OCI-LY3 (cell line): Measurements from ENCODE around the gene JAZF1.

Experiments
- H2AFZ ChIP-seq: fragments of 200-600, 300-600 bp; shearing (Covaris generic); 2 replicates; pipeline ENCODE4 v1.6.0; 2014; ENCODE audit warnings: antibody characterized with exemption, low read depth, low read length
- H3K27ac ChIP-seq: fragments of 200-600, 300-600 bp; sonication (generic); 2 replicates; pipeline ENCODE4 v1.5.1; 2014; ENCODE audit warnings: mild to moderate bottlenecking, low read length, moderate library complexity, mixed read lengths
- H3K27me3 ChIP-seq: fragments of 200-600, 300-600 bp; sonication (generic); 2 replicates; pipeline ENCODE4 v1.6.1; 2014; ENCODE audit warnings: low read depth, low read length, mixed read lengths
- H3K36me3 ChIP-seq: fragments of 200-600, 300-600 bp; sonication (generic); replicated peaks from 2 replicates; pipeline ENCODE3; 2014; ENCODE audit warnings: low read depth, low read length, mixed read lengths
- H3K4me1 ChIP-seq: fragments of 300-600, 200-600 bp; sonication (generic); 2 replicates; pipeline ENCODE4 v1.6.1; 2014; ENCODE audit warnings: low read length, mixed read lengths
- H3K4me2 ChIP-seq: fragments of 200-600, 300-600 bp; sonication (generic); 2 replicates; pipeline ENCODE4 v1.6.1; 2014; ENCODE audit warnings: low read length, mixed read lengths
- H3K4me3 ChIP-seq: fragments of 300-600, 200-600 bp; sonication (generic); 2 replicates; pipeline ENCODE4 v1.5.1; 2014; ENCODE audit warnings: antibody characterized with exemption, mild to moderate bottlenecking, low read length, moderate library complexity
- H3K79me2 ChIP-seq: fragments of 300-600, 200-600 bp; shearing (Covaris generic); 2 replicates; pipeline ENCODE4 v1.6.1; 2014; ENCODE audit warnings: mild to moderate bottlenecking, low read length, mixed read lengths
- H3K9ac ChIP-seq: fragments of 300-600, 200-600 bp; shearing (Covaris generic); 2 replicates; pipeline ENCODE4 v1.6.0; 2014; ENCODE audit warnings: mild to moderate bottlenecking, low read length, moderate library complexity
- H3K9me3 ChIP-seq: fragments of 200-600, 300-600 bp; shearing (Covaris generic); 2 replicates; pipeline ENCODE4 v1.6.1; 2014; ENCODE audit warnings: low read length, mixed read lengths; ENCODE audit not compliant: insufficient read depth
- H4K20me1 ChIP-seq: fragments of 200-600, 300-600 bp; sonication (generic); 2 replicates; pipeline ENCODE4 v1.6.1; 2016; ENCODE audit warnings: low read length, mixed read lengths; ENCODE audit not compliant: insufficient read depth
- EZH2phosphoT487 ChIP-seq: fragments of 200-600 bp; shearing (Covaris generic); IDR thresholded peaks from 2 replicates; pipeline ENCODE4 v1.6.1; 2018; ENCODE audit warnings: antibody characterized with exemption, mixed run types, low read depth
- TF ChIP-seq, protein P1 (sequence below): fragments of 200-600, 300-600 bp; sonication (generic); IDR thresholded peaks from 2 replicates; pipeline ENCODE4 v1.5.1; 2014; ENCODE audit warnings: antibody characterized with exemption, low read length, low read depth

The JAZF1 gene

DNA sequence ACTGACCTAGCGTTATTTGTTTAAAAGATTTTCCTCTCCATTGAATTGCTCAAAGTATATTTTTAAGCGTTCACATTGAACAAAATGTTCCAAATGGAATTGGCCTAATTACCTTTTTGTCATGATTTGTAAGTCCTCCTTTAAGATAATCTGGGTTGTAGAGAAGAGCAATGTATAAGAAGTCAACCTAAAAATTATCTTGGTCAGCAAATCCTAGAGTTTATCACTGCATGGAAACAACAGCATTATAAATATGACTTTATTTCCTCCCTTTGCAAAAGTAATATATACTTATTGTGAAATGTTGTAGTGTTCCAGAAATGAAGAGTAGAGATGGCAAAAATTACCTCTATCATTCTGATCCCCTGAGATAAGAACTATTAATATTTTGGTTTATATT, 381.4 kb downstream of the JAZF1 start:
- Histone ChIP-seq H3K27ac (no peak overlapping the region), H3K4me1 (no peaks in the 10 kb centered on the region), H3K27me3 (no peaks in the 10 kb centered on the region), H4K20me1 (no peaks in the 10 kb centered on the region), H2AFZ (no peak overlapping the region), H3K9ac (no peak overlapping the region), H3K79me2 (no peaks in the 10 kb centered on the region), H3K4me3 (no peak overlapping the region), H3K4me2 (no peak overlapping the region), H3K9me3 (no peaks in the 10 kb centered on the region), H3K36me3 (no peaks in the 10 kb centered on the region)
- TF ChIP-seq, protein P1, sequence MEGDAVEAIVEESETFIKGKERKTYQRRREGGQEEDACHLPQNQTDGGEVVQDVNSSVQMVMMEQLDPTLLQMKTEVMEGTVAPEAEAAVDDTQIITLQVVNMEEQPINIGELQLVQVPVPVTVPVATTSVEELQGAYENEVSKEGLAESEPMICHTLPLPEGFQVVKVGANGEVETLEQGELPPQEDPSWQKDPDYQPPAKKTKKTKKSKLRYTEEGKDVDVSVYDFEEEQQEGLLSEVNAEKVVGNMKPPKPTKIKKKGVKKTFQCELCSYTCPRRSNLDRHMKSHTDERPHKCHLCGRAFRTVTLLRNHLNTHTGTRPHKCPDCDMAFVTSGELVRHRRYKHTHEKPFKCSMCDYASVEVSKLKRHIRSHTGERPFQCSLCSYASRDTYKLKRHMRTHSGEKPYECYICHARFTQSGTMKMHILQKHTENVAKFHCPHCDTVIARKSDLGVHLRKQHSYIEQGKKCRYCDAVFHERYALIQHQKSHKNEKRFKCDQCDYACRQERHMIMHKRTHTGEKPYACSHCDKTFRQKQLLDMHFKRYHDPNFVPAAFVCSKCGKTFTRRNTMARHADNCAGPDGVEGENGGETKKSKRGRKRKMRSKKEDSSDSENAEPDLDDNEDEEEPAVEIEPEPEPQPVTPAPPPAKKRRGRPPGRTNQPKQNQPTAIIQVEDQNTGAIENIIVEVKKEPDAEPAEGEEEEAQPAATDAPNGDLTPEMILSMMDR = no peak
- TF ChIP-seq EZH2phosphoT487 = no peak

DNA sequence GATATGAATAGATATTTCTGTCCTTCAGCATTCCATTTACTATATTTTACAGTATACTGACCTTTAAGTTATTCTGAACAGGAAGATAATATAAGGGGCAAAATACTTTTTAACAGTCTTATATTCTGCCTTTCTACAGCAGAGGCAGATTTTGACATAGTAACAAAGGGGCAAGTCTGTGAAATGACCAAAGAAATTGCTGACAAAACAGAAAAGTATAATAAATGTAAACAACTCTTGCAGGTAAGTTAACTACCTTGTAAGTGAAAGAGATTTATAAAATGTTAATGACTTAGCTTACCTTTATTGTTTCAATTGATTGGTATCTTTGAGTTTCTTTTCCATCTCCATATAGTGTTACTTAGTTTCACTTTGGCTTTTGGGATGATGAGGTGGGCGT, 384.6 kb downstream of the JAZF1 start:
- Histone ChIP-seq H3K79me2 (no peaks in the 10 kb centered on the region), H3K4me1 (no peaks in the 10 kb centered on the region), H3K9ac (no peak overlapping the region), H4K20me1 (no peaks in the 10 kb centered on the region), H3K9me3 (no peaks in the 10 kb centered on the region), H3K27me3 (no peaks in the 10 kb centered on the region), H3K4me2 (no peak overlapping the region), H2AFZ (no peak overlapping the region), H3K36me3 (no peaks in the 10 kb centered on the region), H3K4me3 (no peak overlapping the region), H3K27ac (no peak overlapping the region)
- TF ChIP-seq, protein P1 = no peak
- TF ChIP-seq EZH2phosphoT487 = no peak

DNA sequence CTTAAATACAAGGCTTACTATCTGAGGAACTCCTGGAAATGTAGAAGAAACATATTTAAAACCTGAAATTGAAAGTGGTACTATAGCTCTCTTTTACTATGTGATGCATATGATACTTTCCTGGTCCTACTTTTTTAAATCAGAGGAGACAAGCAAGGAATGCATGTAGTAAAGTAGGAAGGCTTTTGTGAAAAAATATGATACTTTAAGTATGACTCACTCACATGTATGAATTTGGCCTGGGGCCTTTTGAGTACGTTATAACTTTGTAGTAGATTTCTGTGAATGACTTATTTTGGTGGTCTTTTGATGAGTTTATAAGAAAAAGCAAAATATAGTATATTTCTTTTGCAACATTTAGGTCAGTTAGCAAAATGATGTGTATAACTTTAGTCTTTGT, 386.8 kb downstream of the JAZF1 start:
- Histone ChIP-seq H3K4me1 (no peaks in the 10 kb centered on the region), H3K27me3 (no peaks in the 10 kb centered on the region), H3K36me3 (no peaks in the 10 kb centered on the region), H3K4me2 (no peak overlapping the region), H3K9me3 (no peaks in the 10 kb centered on the region), H2AFZ (no peak overlapping the region), H3K79me2 (no peaks in the 10 kb centered on the region), H3K9ac (no peak overlapping the region), H3K27ac (no peak overlapping the region), H3K4me3 (no peak overlapping the region), H4K20me1 (no peaks in the 10 kb centered on the region)
- TF ChIP-seq, protein P1 = no peak
- no peak for TF ChIP-seq EZH2phosphoT487

DNA sequence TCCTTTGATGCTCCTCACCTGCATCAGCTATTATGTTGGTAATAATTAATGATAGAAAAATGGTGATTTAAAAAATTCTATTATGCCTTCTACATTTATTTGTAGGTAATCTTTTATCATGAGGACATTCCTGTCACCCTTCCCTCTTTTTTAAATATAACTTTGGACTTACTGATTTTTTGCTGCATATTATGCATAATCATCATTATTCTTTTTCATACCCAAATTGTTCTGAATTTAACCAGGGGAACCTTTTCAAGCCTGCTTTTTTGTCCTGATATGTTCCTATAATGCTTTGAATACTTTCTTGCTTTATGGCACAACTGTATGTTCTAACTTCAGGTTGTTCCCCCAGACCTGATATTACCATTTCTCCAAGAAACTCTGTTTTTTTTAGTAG, 392.2 kb downstream of the JAZF1 start:
- no peaks in the 10 kb centered on the region for H3K79me2 ChIP-seq
- H3K27ac ChIP-seq = no peak overlapping the region
- no peak overlapping the region for H3K4me2 ChIP-seq
- H2AFZ ChIP-seq = no peak overlapping the region
- no peak overlapping the region for H3K4me3 ChIP-seq
- H4K20me1 ChIP-seq = no peaks in the 10 kb centered on the region
- H3K4me1 ChIP-seq = no peaks in the 10 kb centered on the region
- no peaks in the 10 kb centered on the region for H3K27me3 ChIP-seq
- H3K9ac ChIP-seq = no peak overlapping the region
- TF ChIP-seq, protein P1 = no peak
- no peak for TF ChIP-seq EZH2phosphoT487
- no peaks in the 10 kb centered on the region for H3K36me3 ChIP-seq
- no peaks in the 10 kb centered on the region for H3K9me3 ChIP-seq
